ENCODE measurements around the gene IFNA5.

IFNA5 gene

DNA sequence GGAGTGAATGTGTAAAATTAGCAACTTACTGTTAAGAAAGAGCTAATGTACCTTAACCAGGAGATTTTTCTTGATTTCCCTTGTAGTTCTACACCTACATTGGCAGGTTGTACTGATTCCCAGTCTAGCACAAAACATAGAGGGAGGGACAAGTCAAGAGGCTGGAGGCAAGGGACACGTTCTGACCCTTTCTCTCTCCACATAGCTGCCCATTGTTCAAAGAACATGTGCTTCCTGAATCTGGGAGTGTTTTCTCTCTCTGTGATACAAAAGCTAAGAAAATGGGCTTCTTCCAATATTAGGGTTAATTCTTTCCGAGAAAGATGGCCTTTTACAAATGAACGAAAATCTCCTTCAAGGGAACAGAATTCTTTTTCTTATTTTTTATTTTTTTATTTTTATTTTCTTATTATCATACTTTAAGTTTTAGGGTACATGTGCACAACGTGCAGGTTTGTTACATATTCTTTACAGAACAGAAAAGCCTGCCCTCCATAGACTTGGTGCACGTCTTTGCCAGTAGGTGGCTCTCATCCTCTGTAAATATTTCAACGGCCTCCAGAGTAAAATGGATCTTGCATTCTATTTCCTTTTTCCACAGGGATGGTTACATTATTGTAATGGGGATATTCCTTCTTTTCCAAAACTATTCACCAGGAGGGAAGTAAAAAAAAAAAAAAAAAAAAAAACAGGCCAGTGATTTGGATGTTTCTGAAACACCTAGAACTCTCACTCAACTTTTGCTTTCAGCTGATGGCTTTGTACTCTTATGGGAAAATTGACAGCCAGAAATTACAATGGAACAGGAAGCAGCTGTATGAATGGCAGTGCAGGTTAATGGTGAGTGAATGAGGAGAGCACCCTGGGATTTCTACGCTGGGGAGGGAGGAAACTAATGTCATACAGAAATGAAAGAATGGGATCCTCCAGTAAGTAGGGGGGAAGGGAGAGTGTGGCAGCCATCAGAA lies 13.1 kb upstream of the IFNA5 start:
- Histone ChIP-seq H3K9me3 (no peaks in the 10 kb centered on the region), H3K4me1 (peaks cover 7% of the 10 kb centered on the region; the same call in 1 of the 2 replicates), H3K36me3 (replicated peaks) (no peaks in the 10 kb centered on the region), H3K4me3 (no peak overlapping the region), H3K27me3 (ENCODE audit: low read depth) (peaks cover 8% of the 10 kb centered on the region; the same call in 1 of the 2 replicates)
- in situ Hi-C loops (cut with MboI; ENCODE audit: low sequenced_read_pairs): no loop called here
- peak; percentile 48 to 68 for DNase-seq (ENCODE audit: low spot score in 2 of 2)

DNA sequence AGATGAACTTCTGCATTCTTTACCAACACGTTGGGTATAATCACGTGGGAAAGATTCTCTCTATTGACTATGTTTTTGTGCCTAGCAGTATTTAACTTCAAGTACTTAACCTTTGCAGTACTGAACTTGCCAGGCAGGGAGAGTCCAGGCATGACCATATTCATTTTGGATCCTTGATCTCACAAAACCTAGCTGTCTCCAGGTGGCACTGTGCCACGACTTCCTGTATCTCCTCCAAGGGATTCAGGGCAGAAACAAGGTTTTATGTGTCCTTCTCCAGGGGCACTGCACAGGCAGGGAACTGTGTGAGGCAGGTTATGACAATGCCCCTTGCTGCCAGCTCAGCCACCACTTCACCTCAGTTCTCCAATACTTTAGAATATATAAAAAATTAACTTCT lies 11.7 kb upstream of the IFNA5 start:
- in situ Hi-C loops (cut with MboI; ENCODE audit: low sequenced_read_pairs): no loop called here
- Histone ChIP-seq H3K9me3 (no peaks in the 10 kb centered on the region), H3K27me3 (ENCODE audit: low read depth) (peaks cover 10% of the 10 kb centered on the region; the same call in 1 of the 2 replicates), H3K4me1 (peaks cover 7% of the 10 kb centered on the region; the same call in 1 of the 2 replicates), H3K4me3 (no peak overlapping the region), H3K36me3 (replicated peaks) (no peaks in the 10 kb centered on the region)
- DNase-seq (ENCODE audit: low spot score in 2 of 2): no peak

DNA sequence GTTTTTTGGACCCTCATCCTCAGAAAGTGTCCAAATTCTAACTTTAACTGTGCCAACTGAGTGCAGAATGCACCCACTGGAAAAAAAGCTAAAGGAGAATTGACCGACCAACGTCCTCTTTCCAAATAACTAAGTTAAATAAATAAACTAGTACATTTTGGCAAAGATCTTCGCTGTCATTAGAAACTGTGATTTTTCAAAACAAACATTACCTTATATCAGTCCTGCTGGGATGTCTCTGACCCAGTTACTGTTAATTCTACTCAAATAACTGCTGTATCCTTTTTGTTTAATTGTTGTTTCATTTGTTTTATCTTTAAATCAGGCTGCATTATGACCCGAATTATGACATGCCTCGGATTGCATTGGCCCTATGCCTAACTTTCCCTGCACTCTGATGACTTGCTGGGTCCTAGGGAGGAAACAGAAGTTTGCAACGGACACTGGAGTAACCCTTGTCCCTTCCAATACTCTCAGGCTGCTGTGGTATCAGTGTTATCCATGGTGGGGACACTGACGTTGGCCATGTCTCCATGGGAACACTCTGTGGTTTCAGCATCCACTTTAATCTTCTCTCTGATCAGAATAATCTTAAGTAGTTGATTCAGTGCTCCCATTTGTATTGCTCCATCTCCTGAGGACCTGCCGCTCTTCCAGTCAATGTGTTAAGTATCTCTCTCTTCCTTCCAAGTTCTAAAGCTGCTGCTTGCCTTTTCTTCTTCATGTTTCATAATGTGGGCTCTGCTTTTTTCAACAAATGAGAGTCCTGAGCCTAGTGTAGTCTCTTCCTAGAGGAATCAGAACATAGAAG lies 11.1 kb upstream of the IFNA5 start:
- in situ Hi-C loops (cut with MboI; ENCODE audit: low sequenced_read_pairs): no loop called here

DNA sequence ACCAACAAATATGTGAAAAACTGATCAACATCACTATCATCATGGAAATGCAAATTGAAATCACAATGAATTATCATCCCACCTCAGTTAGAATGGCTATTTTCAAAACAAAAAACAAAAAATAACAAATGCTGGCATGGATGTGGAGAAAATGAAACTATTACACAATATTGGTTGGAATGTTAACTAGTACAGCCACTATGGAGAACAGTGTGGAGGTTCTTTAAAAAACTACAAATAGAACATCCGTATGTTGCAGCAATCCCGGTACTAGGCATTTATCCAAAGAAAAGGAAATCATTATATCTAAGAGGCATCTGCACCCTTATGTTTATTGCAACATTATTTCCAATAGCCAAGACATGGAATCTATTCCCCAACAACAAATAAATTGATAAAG lies 9.0 kb upstream of the IFNA5 start:
- H3K4me1 ChIP-seq: no peaks in the 10 kb centered on the region
- no peaks in the 10 kb centered on the region; the same call in 1 of the 2 replicates for H3K9me3 ChIP-seq
- no peak for DNase-seq (ENCODE audit: low spot score in 2 of 2)
- in situ Hi-C loops (cut with MboI; ENCODE audit: low sequenced_read_pairs): no loop called here
- H3K4me3 ChIP-seq: no peak overlapping the region
- no peaks in the 10 kb centered on the region for H3K36me3 ChIP-seq (replicated peaks)
- peaks cover 10% of the 10 kb centered on the region; the same call in 1 of the 2 replicates for H3K27me3 ChIP-seq (ENCODE audit: low read depth)

More for the DNA sequence above, 11.1 kb upstream of the IFNA5 start:
- no peak overlapping the region for H3K4me3 ChIP-seq
- DNase-seq (ENCODE audit: low spot score in 2 of 2): no peak
- H3K36me3 ChIP-seq (replicated peaks): no peaks in the 10 kb centered on the region
- no peaks in the 10 kb centered on the region; the same call in 1 of the 2 replicates for H3K9me3 ChIP-seq
- peaks cover 7% of the 10 kb centered on the region; the same call in 1 of the 2 replicates for H3K4me1 ChIP-seq
- peaks cover 10% of the 10 kb centered on the region; the same call in 1 of the 2 replicates for H3K27me3 ChIP-seq (ENCODE audit: low read depth)

DNA sequence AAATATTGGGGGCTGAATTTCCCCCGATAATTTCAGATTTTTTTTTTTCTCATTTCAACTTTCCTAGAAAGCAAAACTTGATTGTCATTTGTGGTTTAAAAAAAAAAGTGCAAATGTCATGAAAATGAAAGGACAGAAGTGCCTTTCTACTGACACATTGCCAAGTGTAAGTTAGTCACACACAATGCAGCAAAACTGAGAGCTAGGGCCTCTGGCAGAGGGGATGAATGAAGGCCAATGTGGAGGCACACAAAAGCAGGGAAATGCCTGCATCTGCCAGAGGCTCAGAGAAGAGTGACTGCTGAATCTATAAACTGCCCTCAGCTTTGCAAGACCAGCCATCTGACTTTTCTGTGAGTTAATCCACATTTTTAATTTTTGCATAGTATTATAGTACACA lies 6.8 kb upstream of the IFNA5 start:
- no peak for DNase-seq (ENCODE audit: low spot score in 2 of 2)
- in situ Hi-C loops (cut with MboI; ENCODE audit: low sequenced_read_pairs): no loop called here
- Histone ChIP-seq H3K27me3 (ENCODE audit: low read depth) (0 out of 2 replicates have a peak, but pooled peaks cover 6% of the 10 kb centered on the region), H3K4me1 (no peaks in the 10 kb centered on the region), H3K36me3 (replicated peaks) (no peaks in the 10 kb centered on the region), H3K9me3 (no peaks in the 10 kb centered on the region; the same call in 1 of the 2 replicates), H3K4me3 (no peak overlapping the region)

DNA sequence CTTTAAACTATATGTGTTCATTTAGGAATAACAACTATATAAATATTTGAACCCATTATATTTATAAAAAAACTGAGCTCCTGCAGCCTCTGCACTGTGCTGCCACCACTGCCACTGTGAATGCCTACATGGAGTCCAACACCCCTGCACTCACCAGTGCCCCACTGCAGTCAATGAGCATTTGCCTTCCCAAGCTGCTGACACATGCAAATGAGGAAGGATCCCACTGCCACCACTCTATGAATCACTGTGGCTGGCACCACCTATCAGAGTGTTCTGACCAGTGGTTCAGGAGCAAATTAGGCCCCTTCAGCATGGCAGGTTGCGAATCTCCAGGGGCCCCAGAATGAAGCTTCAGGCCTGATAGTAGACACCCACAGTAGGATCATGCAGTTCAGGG lies 9.1 kb downstream of the IFNA5 start:
- no peaks in the 10 kb centered on the region for H3K4me1 ChIP-seq
- H3K9me3 ChIP-seq: no peaks in the 10 kb centered on the region
- H3K36me3 ChIP-seq (replicated peaks): no peaks in the 10 kb centered on the region
- H3K4me3 ChIP-seq: no peak overlapping the region
- in situ Hi-C loops (cut with MboI; ENCODE audit: low sequenced_read_pairs): no loop called here
- DNase-seq (ENCODE audit: low spot score in 2 of 2): no peak
- H3K27me3 ChIP-seq (ENCODE audit: low read depth): 0 out of 2 replicates have a peak, but pooled peaks cover 3% of the 10 kb centered on the region

DNA sequence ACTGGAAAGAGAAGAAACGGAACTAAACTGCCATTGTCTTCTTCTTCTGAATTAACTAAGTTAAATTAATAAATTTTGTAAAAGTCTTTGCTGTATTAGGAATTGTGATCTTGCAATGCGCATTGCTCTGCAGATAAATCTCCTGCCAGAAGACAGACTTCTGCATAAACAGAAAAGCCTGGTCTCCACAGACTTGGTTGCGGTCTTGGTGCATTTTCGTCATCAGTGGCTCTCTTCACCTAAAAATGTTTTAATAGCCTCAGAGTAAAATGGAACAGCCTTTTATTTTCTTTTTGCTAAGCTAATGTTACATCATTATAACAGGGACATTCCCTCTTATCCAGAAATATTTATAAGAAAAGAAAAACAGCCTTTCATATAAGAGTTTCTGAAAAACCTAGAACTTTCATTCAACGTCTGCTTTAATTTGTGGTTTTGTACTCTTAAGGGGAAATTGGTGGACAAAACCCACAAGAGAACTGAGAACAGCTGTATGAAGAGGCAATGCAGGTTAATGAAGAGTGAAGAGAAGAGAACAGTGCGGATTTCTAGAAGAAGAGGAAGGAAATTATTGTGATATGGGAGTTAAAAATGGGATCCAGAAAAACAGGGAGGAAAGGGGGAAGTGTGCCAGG lies 10.1 kb downstream of the IFNA5 start:
- DNase-seq (ENCODE audit: low spot score in 2 of 2): no peak
- H3K27me3 ChIP-seq (ENCODE audit: low read depth): 0 out of 2 replicates have a peak, but pooled peaks cover 3% of the 10 kb centered on the region
- H3K4me3 ChIP-seq: no peak overlapping the region
- H3K36me3 ChIP-seq (replicated peaks): no peaks in the 10 kb centered on the region
- no peaks in the 10 kb centered on the region for H3K4me1 ChIP-seq
- in situ Hi-C loops (cut with MboI; ENCODE audit: low sequenced_read_pairs): no loop called here
- H3K9me3 ChIP-seq: no peaks in the 10 kb centered on the region

DNA sequence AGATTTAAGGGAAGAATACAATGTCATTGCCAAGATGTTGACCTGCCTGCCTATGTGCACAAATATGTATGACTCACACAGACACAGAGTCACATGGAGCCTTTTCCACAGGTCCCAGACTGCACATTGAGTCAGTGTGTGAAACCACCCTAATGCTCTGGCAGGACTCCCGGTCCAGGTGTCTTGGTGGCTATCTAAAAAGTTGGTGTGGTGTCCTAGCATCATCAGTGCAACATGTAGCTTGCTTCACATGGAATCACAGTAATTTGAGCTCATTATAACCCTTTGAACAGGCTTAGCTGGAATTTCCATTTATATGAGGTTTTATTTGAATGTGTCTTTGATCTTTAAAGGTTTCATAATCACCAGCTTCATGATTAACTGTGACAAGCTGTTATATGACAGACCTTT lies 10.7 kb downstream of the IFNA5 start:
- no peak for DNase-seq (ENCODE audit: low spot score in 2 of 2)
- Histone ChIP-seq H3K4me3 (no peak overlapping the region), H3K4me1 (no peaks in the 10 kb centered on the region), H3K27me3 (ENCODE audit: low read depth) (0 out of 2 replicates have a peak, but pooled peaks cover 3% of the 10 kb centered on the region), H3K36me3 (replicated peaks) (no peaks in the 10 kb centered on the region), H3K9me3 (no peaks in the 10 kb centered on the region)
- in situ Hi-C loops (cut with MboI; ENCODE audit: low sequenced_read_pairs): no loop called here

DNA sequence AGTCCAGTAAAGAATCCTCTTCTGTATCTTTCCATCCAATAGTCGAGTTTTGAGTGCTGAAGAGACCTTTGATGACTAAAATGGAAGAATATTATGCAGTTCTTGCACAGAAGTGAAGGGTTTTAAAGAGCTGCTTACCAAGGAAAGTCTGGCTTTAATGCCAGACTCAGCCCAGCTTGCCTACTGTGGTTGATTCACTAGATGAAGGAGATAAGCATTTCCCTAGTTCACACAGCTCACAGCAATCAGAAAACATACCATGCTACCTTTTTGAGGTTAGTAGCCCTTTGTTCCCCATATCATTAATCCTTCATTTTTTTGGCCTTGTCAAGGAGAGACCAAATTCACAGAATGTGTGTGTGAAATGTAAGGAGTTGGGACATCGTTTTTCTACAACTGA lies 15.3 kb downstream of the IFNA5 start:
- H3K4me1 ChIP-seq: no peaks in the 10 kb centered on the region
- no peak for DNase-seq (ENCODE audit: low spot score in 2 of 2)
- in situ Hi-C loops (cut with MboI; ENCODE audit: low sequenced_read_pairs): no loop called here

DNA sequence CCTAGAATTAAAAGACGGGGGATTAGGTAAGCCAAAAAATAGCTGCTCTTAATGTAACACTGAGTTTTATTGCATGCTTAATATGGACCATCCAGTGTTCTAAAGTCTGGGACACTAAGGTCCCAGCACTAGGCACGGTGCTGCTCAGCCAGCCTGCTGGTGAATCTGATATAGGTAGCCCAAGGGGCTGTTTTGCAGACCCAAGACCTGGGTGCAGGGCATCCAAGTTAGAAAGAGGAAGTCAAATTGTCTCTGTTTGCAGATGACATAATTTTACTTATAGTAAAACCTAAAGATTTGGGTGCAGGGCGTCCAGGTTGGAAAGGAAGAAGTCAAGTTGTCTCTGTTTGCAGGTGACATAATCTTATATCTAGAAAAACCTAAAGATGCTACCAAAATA lies 17.8 kb downstream of the IFNA5 start:
- Histone ChIP-seq H3K9me3 (no peaks in the 10 kb centered on the region), H3K36me3 (replicated peaks) (no peaks in the 10 kb centered on the region), H3K27me3 (ENCODE audit: low read depth) (no peaks in the 10 kb centered on the region), H3K4me3 (no peak overlapping the region), H3K4me1 (no peaks in the 10 kb centered on the region)
- no peak for DNase-seq (ENCODE audit: low spot score in 2 of 2)
- in situ Hi-C loops (cut with MboI; ENCODE audit: low sequenced_read_pairs): no loop called here

More for the DNA sequence above, 15.3 kb downstream of the IFNA5 start:
- Histone ChIP-seq H3K27me3 (ENCODE audit: low read depth) (0 out of 2 replicates have a peak, but pooled peaks cover 3% of the 10 kb centered on the region), H3K4me3 (no peak overlapping the region), H3K36me3 (replicated peaks) (no peaks in the 10 kb centered on the region), H3K9me3 (no peaks in the 10 kb centered on the region)

DNA sequence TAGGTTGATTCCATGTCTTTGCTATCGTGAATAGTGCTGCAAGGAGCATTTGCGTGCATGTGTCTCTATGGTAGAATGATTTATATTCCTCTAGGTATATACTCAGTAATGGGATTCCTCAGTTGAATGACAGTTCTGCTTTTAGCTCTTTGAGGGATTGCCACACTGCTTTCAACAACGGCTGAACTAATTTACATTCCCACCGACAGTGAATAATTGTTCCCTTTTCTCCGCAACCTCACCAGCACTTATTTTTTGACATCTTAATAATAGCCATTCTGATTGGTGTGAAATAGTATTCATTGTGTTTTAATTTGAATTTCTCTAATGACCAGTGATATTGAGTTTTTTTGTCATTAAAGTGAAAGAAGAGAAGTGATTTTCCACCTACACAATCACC lies 18.5 kb downstream of the IFNA5 start:
- in situ Hi-C loops (cut with MboI; ENCODE audit: low sequenced_read_pairs): no loop called here
- no peak overlapping the region for H3K4me3 ChIP-seq
- H3K27me3 ChIP-seq (ENCODE audit: low read depth): no peaks in the 10 kb centered on the region
- DNase-seq (ENCODE audit: low spot score in 2 of 2): no peak
- H3K9me3 ChIP-seq: no peaks in the 10 kb centered on the region
- H3K4me1 ChIP-seq: no peaks in the 10 kb centered on the region
- H3K36me3 ChIP-seq (replicated peaks): no peaks in the 10 kb centered on the region

DNA sequence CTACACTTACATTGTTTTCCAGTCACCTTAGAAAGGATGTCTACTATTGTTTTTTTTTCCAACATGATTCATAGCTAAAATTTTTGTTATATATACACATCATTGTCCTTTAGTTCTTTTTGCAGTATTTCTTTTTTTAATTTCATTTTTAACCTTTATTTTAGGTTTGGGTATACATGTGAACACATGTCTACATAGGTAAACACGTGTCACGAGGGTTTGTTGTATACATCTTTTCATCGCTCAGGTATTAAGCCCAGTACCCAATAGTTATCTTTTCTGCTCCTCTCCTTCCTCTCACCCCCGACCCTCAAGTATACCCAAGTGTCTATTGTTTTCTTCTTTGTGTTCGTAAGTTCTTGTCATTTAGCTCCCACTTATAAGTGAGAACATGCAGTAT lies 19.0 kb downstream of the IFNA5 start:
- in situ Hi-C loops (cut with MboI; ENCODE audit: low sequenced_read_pairs): no loop called here
- Histone ChIP-seq H3K9me3 (no peaks in the 10 kb centered on the region), H3K36me3 (replicated peaks) (no peaks in the 10 kb centered on the region), H3K27me3 (ENCODE audit: low read depth) (no peaks in the 10 kb centered on the region), H3K4me3 (no peak overlapping the region), H3K4me1 (no peaks in the 10 kb centered on the region)
- DNase-seq (ENCODE audit: low spot score in 2 of 2): no peak

DNA sequence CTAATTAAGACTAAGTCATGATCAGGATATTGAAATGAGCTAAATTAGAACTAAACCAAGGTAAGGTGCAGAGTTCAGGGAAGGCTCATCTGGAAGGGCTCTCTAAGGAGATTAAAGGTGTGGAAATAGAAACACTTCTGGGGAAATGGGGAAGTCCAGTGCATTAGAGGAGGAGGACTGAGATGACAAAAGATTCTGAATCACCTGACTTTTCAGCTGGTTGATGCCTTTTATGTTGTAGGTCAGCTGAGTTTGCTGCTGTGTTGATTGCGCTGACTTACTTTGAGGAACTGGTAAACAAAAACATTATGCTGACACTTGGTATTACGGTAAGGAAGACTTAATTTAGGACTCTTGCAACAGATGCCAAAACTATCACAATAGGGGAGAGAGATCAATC lies 23.8 kb downstream of the IFNA5 start:
- H3K27me3 ChIP-seq (ENCODE audit: low read depth): no peaks in the 10 kb centered on the region
- no peak overlapping the region for H3K4me3 ChIP-seq
- no peak for DNase-seq (ENCODE audit: low spot score in 2 of 2)
- no peaks in the 10 kb centered on the region for H3K4me1 ChIP-seq
- no peaks in the 10 kb centered on the region for H3K9me3 ChIP-seq
- in situ Hi-C loops (cut with MboI; ENCODE audit: low sequenced_read_pairs): no loop called here
- no peaks in the 10 kb centered on the region for H3K36me3 ChIP-seq (replicated peaks)

Data from HAP-1 (cell line).